ENCODE measurements around the gene GRM8.
"Not testable (repeated sequence)": the region's sequence is repeated elsewhere in the genome, so short reads cannot be mapped to it uniquely, and the experiment has no call there.

GRM8 gene

GRCh38 chr7:127021857-127022256, 230.9 kb downstream of the GRM8 start:
- no peak for DNase-seq

GRCh38 chr7:127021019-127021738, 231.6 kb downstream of the GRM8 start:
- no peak for DNase-seq

GRCh38 chr7:127018889-127019288, 233.9 kb downstream of the GRM8 start:
- no peak for DNase-seq

GRCh38 chr7:127017196-127017595, 235.5 kb downstream of the GRM8 start:
- no peak for DNase-seq

- no peak for DNase-seq
Observed at GRCh38 chr7:127000725-127001124, 252.0 kb downstream of the GRM8 start.

GRCh38 chr7:126996659-126997058, 256.1 kb downstream of the GRM8 start:
- DNase-seq: no peak

GRCh38 chr7:126993626-126994213, 259.0 kb downstream of the GRM8 start:
- DNase-seq: no peak

- DNase-seq: no peak
Observed at GRCh38 chr7:126988022-126988421, 264.7 kb downstream of the GRM8 start.

- DNase-seq: no peak
Observed at GRCh38 chr7:126979722-126980121, 273.0 kb downstream of the GRM8 start.

GRCh38 chr7:126978865-126979264, 273.9 kb downstream of the GRM8 start:
- no peak for DNase-seq

GRCh38 chr7:126973066-126973465, 279.7 kb downstream of the GRM8 start:
- DNase-seq: no peak

- DNase-seq: no peak
Observed at GRCh38 chr7:126972571-126972970, 280.2 kb downstream of the GRM8 start.

GRCh38 chr7:126959649-126960048, 293.1 kb downstream of the GRM8 start:
- no peak for DNase-seq

GRCh38 chr7:126958367-126958766, 294.4 kb downstream of the GRM8 start:
- DNase-seq: no peak

GRCh38 chr7:126957443-126957842, 295.3 kb downstream of the GRM8 start:
- no peak for DNase-seq

- DNase-seq: no peak
Observed at GRCh38 chr7:126953461-126953860, 299.3 kb downstream of the GRM8 start.

- no peak for DNase-seq
Observed at GRCh38 chr7:126948664-126949063, 304.1 kb downstream of the GRM8 start.

- no peak for DNase-seq
Observed at GRCh38 chr7:126940723-126941307, 311.9 kb downstream of the GRM8 start.

GRCh38 chr7:126937171-126937570, 315.6 kb downstream of the GRM8 start:
- no peak for DNase-seq

GRCh38 chr7:126931581-126931980, 321.2 kb downstream of the GRM8 start:
- no peak for DNase-seq

GRCh38 chr7:126930166-126930565, 322.6 kb downstream of the GRM8 start:
- no peak for DNase-seq

GRCh38 chr7:126924477-126924876, 328.3 kb downstream of the GRM8 start:
- no peak for DNase-seq

GRCh38 chr7:126911627-126912026, 341.1 kb downstream of the GRM8 start:
- DNase-seq: not testable (repeated sequence)

- not testable (repeated sequence) for DNase-seq
Observed at GRCh38 chr7:126908564-126908963, 344.2 kb downstream of the GRM8 start.

All from fibroblast of skin of back (primary cell).